ENCODE data around the gene BCAP31. TPM values are rescaled to one million over a fixed set of nuclear protein-coding genes. Genes with fewer than 3 reads are reported as not detected.
"Not testable (repeated sequence)": the region's sequence is repeated elsewhere in the genome, so short reads cannot be mapped to it uniquely, and the experiment has no call there.

Gene BCAP31
- total RNA-seq, 1 experiment from 2014 or later, result 289 TPM

- H3K9me2 ChIP-seq (replicated peaks; ENCODE audit: low read length), result no peaks in the 10 kb centered on the region
- DNase-seq (peak; percentile 34), ATAC-seq (no peak; the same call in 1 of the 2 replicates)
- H2AFZ ChIP-seq (ENCODE audit: low read length), result no peak overlapping the region
- intact Hi-C loops (cut with micrococcal nuclease), result no loop called here
- no TSS peak for BruUV-seq (replicated peaks)
- H3K27me3 ChIP-seq (ENCODE audit: low read length), result no peaks in the 10 kb centered on the region
- H3K4me2 ChIP-seq (ENCODE audit: low read length), result peak overlapping the region; percentile 71
- POLR2A ChIA-PET (ENCODE audit: unreplicated experiment), result no interaction called here
- TF ChIP-seq EZH2phosphoT487 (IDR thresholded peaks at IDR 0.05; ENCODE audit: borderline replicate concordance, low read length) (no peak), EZH2 (IDR thresholded peaks at IDR 0.05; ENCODE audit: low read length, unreplicated experiment) (no peak), CTCF (conservative IDR thresholded peaks at IDR 0.05; ENCODE audit: low read depth, low read length) (no peak)
- peaks cover 52% of the 10 kb centered on the region for H3K79me2 ChIP-seq (ENCODE audit: low read length)
- H3K4me3 ChIP-seq (ENCODE audit: low read length), result peak overlapping the region; percentile 12
- no peaks in the 10 kb centered on the region for H3K9me3 ChIP-seq (ENCODE audit: low read length)
- H3K27ac ChIP-seq (ENCODE audit: low read length), result peak overlapping the region; percentile 94
- H3F3A ChIP-seq (ENCODE audit: low read length, unreplicated experiment), result peaks cover 11% of the 10 kb centered on the region
- H4K20me1 ChIP-seq (ENCODE audit: low read length), result 0 out of 2 replicates have a peak, but pooled peaks cover 4% of the 10 kb centered on the region
- H3K36me3 ChIP-seq (ENCODE audit: low read depth, low read length), result peaks cover 6% of the 10 kb centered on the region
- CTCF ChIA-PET, result no interaction called here
- H3K4me1 ChIP-seq (ENCODE audit: insufficient read depth, low read length), result peaks cover 40% of the 10 kb centered on the region
- H3K9ac ChIP-seq (ENCODE audit: low read length), result peak overlapping the region; percentile 54; the same call in 1 of the 2 replicates
These were observed 7.1 kb upstream of the BCAP31 start for GRCh38 chrX:153731117-153731844.

- H3K9me2 ChIP-seq (replicated peaks; ENCODE audit: low read length); POLR2A ChIA-PET (ENCODE audit: unreplicated experiment); H3K36me3 ChIP-seq (ENCODE audit: low read depth, low read length); H3K27me3 ChIP-seq (ENCODE audit: low read length); BruUV-seq (replicated peaks); H3K9ac ChIP-seq (ENCODE audit: low read length); H3K27ac ChIP-seq (ENCODE audit: low read length); ATAC-seq; H3K4me3 ChIP-seq (ENCODE audit: low read length); CTCF ChIA-PET; H3K9me3 ChIP-seq (ENCODE audit: low read length); H2AFZ ChIP-seq (ENCODE audit: low read length); intact Hi-C loops (cut with micrococcal nuclease); H4K20me1 ChIP-seq (ENCODE audit: low read length); DNase-seq; H3K4me2 ChIP-seq (ENCODE audit: low read length): not testable (repeated sequence)
- H3K79me2 ChIP-seq (ENCODE audit: low read length), result peaks cover 64% of the 10 kb centered on the region
- H3K4me1 ChIP-seq (ENCODE audit: insufficient read depth, low read length), result peaks cover 48% of the 10 kb centered on the region
- peaks cover 11% of the 10 kb centered on the region for H3F3A ChIP-seq (ENCODE audit: low read length, unreplicated experiment)
These were observed 5.9 kb upstream of the BCAP31 start for GRCh38 chrX:153730115-153730514.

- Histone ChIP-seq H3K4me1 (ENCODE audit: insufficient read depth, low read length) (peaks cover 48% of the 10 kb centered on the region), H3K27ac (ENCODE audit: low read length) (no peak overlapping the region), H3F3A (ENCODE audit: low read length, unreplicated experiment) (peaks cover 11% of the 10 kb centered on the region), H4K20me1 (ENCODE audit: low read length) (0 out of 2 replicates have a peak, but pooled peaks cover 4% of the 10 kb centered on the region), H3K9me2 (replicated peaks; ENCODE audit: low read length) (no peaks in the 10 kb centered on the region), H2AFZ (ENCODE audit: low read length) (no peak overlapping the region), H3K9ac (ENCODE audit: low read length) (no peak overlapping the region), H3K27me3 (ENCODE audit: low read length) (no peaks in the 10 kb centered on the region), H3K4me3 (ENCODE audit: low read length) (no peak overlapping the region), H3K4me2 (ENCODE audit: low read length) (no peak overlapping the region), H3K36me3 (ENCODE audit: low read depth, low read length) (peaks cover 4% of the 10 kb centered on the region), H3K79me2 (ENCODE audit: low read length) (peaks cover 69% of the 10 kb centered on the region), H3K9me3 (ENCODE audit: low read length) (no peaks in the 10 kb centered on the region)
- DNase-seq (no peak), ATAC-seq (no peak)
- no TSS peak for BruUV-seq (replicated peaks)
- CTCF ChIA-PET, result no interaction called here
- TF ChIP-seq EZH2phosphoT487 (IDR thresholded peaks at IDR 0.05; ENCODE audit: borderline replicate concordance, low read length) (no peak), CTCF (conservative IDR thresholded peaks at IDR 0.05; ENCODE audit: low read depth, low read length) (no peak), EZH2 (IDR thresholded peaks at IDR 0.05; ENCODE audit: low read length, unreplicated experiment) (no peak)
- intact Hi-C loops (cut with micrococcal nuclease), result no loop called here
- POLR2A ChIA-PET (ENCODE audit: unreplicated experiment), result no interaction called here
These were observed 4.9 kb upstream of the BCAP31 start for GRCh38 chrX:153728951-153729631.

Measured in PC-3 (cell line).